ENCODE measurements around the gene PLIN1.

DNA sequence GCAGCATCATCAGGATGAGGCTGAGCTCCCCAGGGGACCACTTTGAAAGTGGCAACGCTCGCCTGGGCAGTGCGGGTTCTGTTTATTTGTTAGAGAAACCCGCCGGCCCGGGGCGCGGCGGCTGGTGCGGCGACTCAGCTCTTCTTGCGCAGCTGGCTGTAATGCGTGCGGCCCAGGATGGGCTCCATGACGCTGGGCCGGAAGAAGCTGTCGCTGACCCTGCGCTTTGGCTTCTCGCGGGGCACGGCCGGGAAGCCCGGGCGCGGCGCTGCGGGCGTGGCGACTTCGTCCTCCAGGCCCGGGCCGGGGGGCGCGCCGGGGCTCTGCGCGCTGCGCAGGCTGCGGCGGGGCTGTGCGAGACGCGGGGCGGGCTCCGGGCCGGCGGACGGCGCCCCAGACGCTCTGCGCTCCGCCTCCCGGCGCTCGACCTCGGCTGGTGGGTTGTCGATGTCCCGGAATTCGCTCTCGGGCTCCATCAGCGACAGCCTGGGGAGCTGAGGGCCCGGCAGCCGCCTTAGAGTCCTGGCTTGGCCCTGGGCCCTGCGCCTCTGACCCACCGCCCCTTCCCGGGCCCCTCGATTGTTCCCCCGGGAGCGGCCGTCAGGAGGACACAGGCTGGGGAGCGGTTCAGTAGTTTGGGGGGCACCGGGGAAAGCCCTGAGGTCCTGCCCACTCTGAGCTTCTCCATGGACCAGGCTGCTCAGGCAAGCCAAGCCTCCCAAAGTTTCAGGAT, 13.6 kb downstream of the PLIN1 start:
- TF ChIP-seq CTCF (IDR thresholded peaks at IDR 0.05; ENCODE audit: poor library complexity), result no peak
- no peak for TF ChIP-seq EZH2phosphoT487 (IDR thresholded peaks at IDR 0.05; ENCODE audit: low read depth, severe bottlenecking, unreplicated experiment)
